Esophagus (tissue), 2 donors: ENCODE results near the gene SLC39A11. TPM values are rescaled to one million over a fixed set of nuclear protein-coding genes. Genes with fewer than 3 reads are reported as not detected.
"Not testable (repeated sequence)": the region's sequence is repeated elsewhere in the genome, so short reads cannot be mapped to it uniquely, and the experiment has no call there.

Experiments
- H3K27ac ChIP-seq, 2 donors: one replicate each; pipeline ENCODE4 v1.5.1; 2013; ENCODE audit warnings: low read depth in 2 of 2, mild to moderate bottlenecking in 2 of 2, inconsistent platforms in 1 of 2, low read length in 1 of 2, moderate library complexity in 1 of 2
- H3K27me3 ChIP-seq, 2 donors: one replicate each; pipeline ENCODE4 v1.6.1; 2013; ENCODE audit warnings: low read length in 2 of 2, control low read depth in 1 of 2, mild to moderate bottlenecking in 1 of 2; ENCODE audit not compliant: insufficient read depth in 2 of 2, control insufficient read depth in 1 of 2
- H3K36me3 ChIP-seq, 2 donors: one replicate each; pipeline ENCODE4 v1.6.1; 2013; ENCODE audit warnings: low read length in 1 of 2; ENCODE audit not compliant: control insufficient read depth in 2 of 2, insufficient read depth in 2 of 2
- H3K4me1 ChIP-seq, 2 donors: one replicate each; pipeline ENCODE4 v1.6.1; 2013; ENCODE audit warnings: low read length in 1 of 2; ENCODE audit not compliant: control insufficient read depth in 2 of 2, insufficient read depth in 2 of 2
- H3K4me3 ChIP-seq, 2 donors: one replicate each; pipeline ENCODE4 v1.5.1; 2013; ENCODE audit warnings: low read length in 2 of 2, mild to moderate bottlenecking in 2 of 2, low read depth in 1 of 2, moderate library complexity in 1 of 2
- H3K9me3 ChIP-seq, 2 donors: one replicate each; pipeline ENCODE4 v1.6.1; 2013; ENCODE audit warnings: mild to moderate bottlenecking in 2 of 2, low read depth in 1 of 2, low read length in 1 of 2, moderate library complexity in 1 of 2; ENCODE audit not compliant: control insufficient read depth in 2 of 2, insufficient read depth in 1 of 2
- WGBS, 2 donors: extraction: QIAGEN DNeasy Blood & Tissue Kit; methylation state at CpG; one replicate each; pipeline ENCODE4 v1.1.7; 2013; 5-methylcytosine and 5-hydroxymethylcytosine counted together
- polyA plus RNA-seq, 2 donors: library from polyadenylated mRNA; stranded (reverse); fragments of 200-250 nt; gene quantifications; one replicate each; pipeline ENCODE4 v1.2.3, GENCODE V29; 2013
- donor health status: healthy with polysubstance abuse.
- donor health status: Bipolar disorder and iron deficiency.

The SLC39A11 gene
- polyA plus RNA-seq, 2 donors, result 10.6 to 11.7 TPM

DNA sequence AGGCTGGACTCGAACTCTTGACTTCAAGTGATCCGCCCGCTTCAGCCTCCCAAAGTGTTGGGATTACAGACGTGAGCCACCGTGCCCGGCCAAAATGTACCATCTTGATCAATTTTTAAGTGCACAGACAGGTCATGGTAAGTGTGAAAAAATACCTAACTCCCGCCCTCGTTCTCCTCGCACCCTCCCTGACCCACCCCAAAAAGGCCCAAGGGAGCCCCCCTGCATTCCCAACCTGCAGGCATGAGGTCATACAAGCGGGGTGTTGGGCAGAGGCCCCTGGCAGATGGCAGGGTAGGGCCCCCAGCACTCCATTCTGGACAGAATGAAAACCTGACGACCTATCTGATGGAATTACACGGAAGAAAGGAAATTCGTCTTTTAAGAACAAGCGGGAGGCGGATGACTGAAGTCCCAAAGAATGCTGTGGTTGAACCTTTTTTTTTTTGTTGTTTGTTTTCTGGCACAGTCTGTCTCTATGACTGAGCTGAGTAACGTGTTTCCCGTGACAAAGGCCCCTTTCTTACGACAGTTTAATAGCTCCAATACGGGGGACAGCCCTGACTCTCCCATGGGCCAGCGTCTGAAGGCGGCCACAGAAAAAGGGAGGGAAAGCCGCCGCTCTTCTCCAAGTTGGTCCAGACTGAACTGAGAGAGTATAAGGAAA, 376.4 kb downstream of the SLC39A11 start:
- peaks cover 0 to 2% of the 10 kb centered on the region in 2 donors for H3K9me3 ChIP-seq
- H3K4me1 ChIP-seq, result peaks cover 0 to 8% of the 10 kb centered on the region in 2 donors
- no peak overlapping the region for H3K4me3 ChIP-seq
- no peaks in the 10 kb centered on the region for H3K27me3 ChIP-seq
- WGBS, 2 donors, result 73 to 79% methylated on average over 23 of the region's 23 CpGs
- H3K36me3 ChIP-seq, result no peaks in the 10 kb centered on the region
- no peak overlapping the region for H3K27ac ChIP-seq

DNA sequence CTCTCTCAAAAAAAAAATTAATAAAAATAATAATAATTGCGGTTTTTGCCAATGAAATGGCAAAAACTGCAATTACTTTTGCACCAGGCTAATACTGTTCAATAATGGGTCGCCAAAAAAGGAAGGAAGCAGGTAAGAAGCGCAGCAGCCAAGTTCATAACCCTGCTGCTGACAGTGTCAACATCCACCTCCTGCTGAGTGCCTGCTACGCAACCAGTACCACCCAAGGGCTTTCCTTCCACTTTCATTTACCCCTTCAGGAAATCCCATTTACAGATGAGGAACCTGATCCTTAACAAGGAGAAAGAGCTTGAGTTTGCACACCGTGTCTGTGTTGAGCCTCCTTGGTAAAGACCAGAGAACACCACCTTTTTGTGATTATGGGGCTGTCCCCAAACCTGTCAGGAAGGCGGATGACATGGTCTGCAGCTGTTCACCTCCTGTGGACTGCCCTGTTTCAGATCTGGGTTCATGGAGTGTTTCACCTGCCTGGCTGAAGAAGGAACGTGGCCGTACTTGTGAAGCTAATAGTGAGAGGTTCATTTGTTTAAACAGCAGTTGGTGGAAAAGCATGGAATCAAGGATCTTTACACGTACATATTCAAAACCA, 378.0 kb downstream of the SLC39A11 start:
- Histone ChIP-seq H3K9me3 (peaks cover 0 to 2% of the 10 kb centered on the region in 2 donors), H3K4me3 (no peak overlapping the region), H3K27me3 (no peaks in the 10 kb centered on the region), H3K4me1 (peaks cover 0 to 8% of the 10 kb centered on the region in 2 donors), H3K36me3 (no peaks in the 10 kb centered on the region), H3K27ac (no peak overlapping the region)
- WGBS, 2 donors, result 86 to 88% methylated on average over 9 of the region's 9 CpGs

DNA sequence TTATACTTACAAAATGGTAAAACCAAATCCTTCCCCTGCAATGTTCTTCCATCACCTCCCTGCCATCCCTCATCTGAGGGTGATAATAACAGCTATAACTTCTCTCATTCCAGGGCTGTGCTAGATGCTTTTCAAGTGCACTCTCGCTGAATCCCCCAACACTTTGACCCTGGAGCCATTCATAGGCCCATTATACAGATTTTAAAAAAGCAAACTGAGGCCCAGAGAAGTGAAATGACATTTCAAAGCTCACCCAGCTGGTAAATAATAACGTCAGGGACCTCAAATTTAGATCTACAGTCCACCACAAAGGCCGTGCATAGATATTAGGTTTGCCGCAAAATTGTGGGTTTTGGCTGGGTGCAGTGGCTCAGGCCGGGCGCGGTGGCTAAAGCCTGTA, 378.8 kb downstream of the SLC39A11 start:
- Histone ChIP-seq H3K36me3 (no peaks in the 10 kb centered on the region), H3K4me1 (peaks cover 0 to 8% of the 10 kb centered on the region in 2 donors), H3K4me3 (no peak overlapping the region), H3K27ac (no peak overlapping the region), H3K27me3 (no peaks in the 10 kb centered on the region), H3K9me3 (peaks cover 0 to 2% of the 10 kb centered on the region in 2 donors)
- WGBS, 2 donors, result 98% methylated on average over 7 of the region's 7 CpGs

DNA sequence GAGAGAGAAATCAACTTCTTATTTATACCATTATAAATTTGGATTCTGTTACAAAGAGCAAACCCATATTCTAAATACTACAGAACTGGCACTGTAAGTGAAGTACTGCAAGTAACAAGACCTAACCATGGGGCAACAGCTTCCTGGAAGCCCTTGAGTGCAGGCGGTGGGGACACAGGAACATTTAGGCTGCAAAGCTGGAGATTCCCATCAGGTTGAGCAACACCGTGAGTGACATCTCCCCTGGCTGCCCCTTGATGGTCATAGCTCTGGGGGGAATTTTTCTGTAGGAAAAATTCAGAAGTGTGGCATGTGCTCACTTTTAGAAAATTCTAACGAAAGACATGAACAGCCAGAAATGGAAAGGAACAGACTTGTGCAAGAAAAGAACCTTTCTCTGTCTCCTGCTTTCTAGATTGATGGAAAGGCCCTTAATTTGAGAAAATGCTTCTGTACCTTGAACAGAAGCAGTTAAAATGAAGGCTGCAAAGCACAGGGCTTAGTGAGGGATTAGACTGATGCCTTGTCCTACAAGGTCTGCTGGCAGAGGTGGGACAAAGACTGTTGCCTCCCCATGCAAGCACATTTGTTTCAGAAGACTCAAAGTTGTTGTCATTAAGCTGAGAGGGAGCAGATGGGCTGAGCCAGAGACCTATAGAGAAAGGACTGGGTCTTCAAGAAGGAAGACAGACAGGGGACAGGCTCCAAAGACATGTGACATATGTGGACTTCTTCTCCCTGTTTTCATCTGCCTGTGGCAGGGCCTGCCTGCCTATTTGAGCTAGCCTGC, 380.8 kb downstream of the SLC39A11 start:
- 92 to 96% methylated on average over 3 of the region's 3 CpGs for WGBS, 2 donors
- H3K27ac ChIP-seq, result peak overlapping the region; percentile 27 to 43

DNA sequence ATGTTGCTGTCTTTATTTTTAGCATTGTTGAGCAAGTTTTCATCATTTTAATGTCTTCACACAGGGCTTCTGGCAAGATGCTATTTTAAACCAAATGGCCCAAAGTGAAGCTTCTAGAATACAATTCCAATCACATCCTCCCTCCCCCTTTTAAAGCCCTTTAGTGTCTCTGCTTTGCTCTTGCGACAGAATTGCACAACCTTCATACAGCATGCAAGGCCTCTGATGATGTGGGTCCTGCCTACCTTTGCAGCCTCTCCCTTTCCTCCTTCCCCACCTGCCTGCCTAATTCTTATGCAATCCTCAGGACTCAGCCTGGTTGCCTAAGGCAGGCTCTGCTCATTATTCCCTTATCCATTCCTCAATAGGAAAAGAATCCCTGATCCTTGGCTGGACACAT, 381.7 kb downstream of the SLC39A11 start:
- Histone ChIP-seq H3K27ac (peak overlapping the region; percentile 1 to 47), H3K4me3 (no peak overlapping the region), H3K9me3 (peaks cover 0 to 2% of the 10 kb centered on the region in 2 donors), H3K27me3 (no peaks in the 10 kb centered on the region), H3K4me1 (peaks cover 0 to 4% of the 10 kb centered on the region in 2 donors), H3K36me3 (no peaks in the 10 kb centered on the region)
- WGBS, 2 donors, result 51 to 76% methylated on average over 1 of the region's 1 CpG

More for the DNA sequence above, 380.8 kb downstream of the SLC39A11 start:
- Histone ChIP-seq H3K4me3 (no peak overlapping the region), H3K27me3 (no peaks in the 10 kb centered on the region), H3K36me3 (no peaks in the 10 kb centered on the region), H3K4me1 (peaks cover 0 to 4% of the 10 kb centered on the region in 2 donors), H3K9me3 (peaks cover 0 to 2% of the 10 kb centered on the region in 2 donors)

DNA sequence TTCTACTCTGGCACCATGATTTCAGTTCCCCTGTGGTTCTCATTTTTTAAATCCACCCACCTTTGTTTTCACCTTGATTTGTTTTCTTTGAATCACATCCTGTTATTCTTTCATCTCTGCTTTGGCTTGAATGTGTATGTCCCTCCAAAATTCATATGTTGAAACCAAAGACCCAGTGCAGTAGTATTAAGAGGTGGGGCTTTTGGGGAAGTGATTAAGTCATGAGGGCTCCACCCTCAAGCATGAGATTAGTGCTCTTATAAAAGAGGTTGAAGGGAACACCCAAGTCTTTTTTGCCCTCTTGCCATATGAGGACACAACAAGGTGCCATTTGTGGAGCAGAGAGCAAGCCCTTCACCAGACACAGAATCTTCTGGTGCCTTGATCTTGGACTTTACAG, 382.3 kb downstream of the SLC39A11 start:
- peaks cover 0 to 4% of the 10 kb centered on the region in 2 donors for H3K4me1 ChIP-seq
- no peak overlapping the region for H3K4me3 ChIP-seq
- H3K27ac ChIP-seq, result peak overlapping the region; percentile 69 to 72
- no peaks in the 10 kb centered on the region for H3K27me3 ChIP-seq
- H3K36me3 ChIP-seq, result no peaks in the 10 kb centered on the region
- peaks cover 0 to 2% of the 10 kb centered on the region in 2 donors for H3K9me3 ChIP-seq

DNA sequence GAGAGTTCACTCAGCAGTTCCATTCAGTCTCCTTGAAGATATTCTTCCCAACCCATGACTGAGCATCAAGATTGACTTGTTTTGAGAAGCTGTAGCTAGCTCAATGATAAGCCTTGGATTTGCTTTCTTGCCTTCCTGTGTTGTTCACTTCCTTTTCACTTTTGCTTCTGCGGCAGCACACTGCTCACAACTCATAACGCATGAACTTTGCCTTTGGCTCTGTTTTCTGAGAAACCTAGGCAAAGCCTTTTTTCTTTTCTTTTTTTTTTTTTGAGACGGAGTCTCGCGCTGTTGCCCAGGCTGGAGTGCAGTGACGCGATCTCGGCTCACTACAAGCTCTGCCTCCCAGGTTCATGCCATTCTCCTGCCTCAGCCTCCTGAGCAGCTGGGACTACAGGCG, 383.8 kb downstream of the SLC39A11 start:
- H3K27ac ChIP-seq, result peak overlapping the region; percentile 16 to 80
- H3K4me1 ChIP-seq, result not testable (repeated sequence)

DNA sequence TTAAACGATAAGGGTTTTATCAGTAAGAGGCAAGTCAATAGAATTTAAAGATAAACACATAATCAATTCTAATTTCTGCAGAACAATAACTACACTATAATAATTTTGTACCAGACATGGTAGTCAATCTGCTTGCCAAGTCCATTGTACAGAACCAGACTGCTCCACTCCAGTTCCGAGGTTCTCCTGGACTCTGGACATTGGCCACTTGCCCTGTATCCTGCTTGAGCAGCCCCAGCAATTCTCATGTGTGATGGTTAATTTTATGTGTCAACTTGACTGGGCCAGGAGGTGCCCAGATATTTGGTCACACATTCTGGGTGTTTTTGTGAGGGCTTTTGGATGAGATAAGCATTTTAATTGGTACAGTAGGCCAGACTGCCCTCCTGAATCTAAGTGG, 384.6 kb downstream of the SLC39A11 start:
- Histone ChIP-seq H3K4me1 (peaks cover 0 to 6% of the 10 kb centered on the region in 2 donors), H3K27me3 (no peaks in the 10 kb centered on the region), H3K36me3 (no peaks in the 10 kb centered on the region), H3K27ac (no peak overlapping the region), H3K4me3 (no peak overlapping the region), H3K9me3 (peaks cover 0 to 2% of the 10 kb centered on the region in 2 donors)
- WGBS, 2 donors, result 67 to 95% methylated on average over 2 of the region's 2 CpGs

More for the DNA sequence above, 383.8 kb downstream of the SLC39A11 start:
- WGBS, 2 donors, result 81 to 83% methylated on average over 9 of the region's 9 CpGs
- not testable (repeated sequence) for H3K4me3 ChIP-seq, H3K27me3 ChIP-seq, H3K36me3 ChIP-seq, H3K9me3 ChIP-seq

DNA sequence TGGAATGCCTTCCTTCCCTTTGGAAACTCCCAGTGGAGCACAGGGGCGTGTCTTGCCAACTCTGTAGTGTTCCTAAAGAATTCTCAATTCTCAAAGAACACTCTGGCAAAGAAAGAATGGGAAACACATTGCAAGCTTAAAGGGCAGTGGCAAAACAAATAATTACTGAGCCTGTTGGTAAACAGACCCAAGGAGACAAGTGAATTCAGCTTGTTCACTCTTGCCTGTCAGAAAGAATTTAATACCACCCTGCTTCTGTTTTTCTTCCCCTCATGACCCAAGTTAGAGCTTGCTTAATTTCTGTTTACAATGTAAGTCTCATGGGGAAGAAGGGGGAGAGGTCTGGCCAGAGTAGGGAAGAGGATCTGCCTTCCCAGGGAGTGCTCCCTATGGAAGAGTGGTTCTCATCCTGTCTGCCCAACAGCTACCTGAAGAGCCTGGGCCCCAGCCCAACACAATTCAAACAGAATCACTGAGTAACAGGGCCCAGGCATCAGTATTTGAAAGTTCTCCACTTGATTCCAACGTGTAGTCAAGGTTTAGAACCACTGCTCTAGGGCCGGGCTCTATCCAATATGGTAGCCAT, 386.0 kb downstream of the SLC39A11 start:
- WGBS, 2 donors, result 67 to 73% methylated on average over 3 of the region's 3 CpGs
- Histone ChIP-seq H3K27ac (peak overlapping the region; percentile 34 to 36), H3K4me1 (peaks cover 0 to 7% of the 10 kb centered on the region in 2 donors), H3K9me3 (peaks cover 0 to under 1% of the 10 kb centered on the region in 2 donors), H3K4me3 (no peak overlapping the region), H3K36me3 (no peaks in the 10 kb centered on the region), H3K27me3 (no peaks in the 10 kb centered on the region)
